Mesendoderm (in vitro differentiated cells): ENCODE data around the gene MSL2.
"Not testable (repeated sequence)": the region's sequence is repeated elsewhere in the genome, so short reads cannot be mapped to it uniquely, and the experiment has no call there.

Source experiments
- DNase-seq: peaks from one replicate; pipeline ENCODE4 v3.0.0; 2013
- H2AK5ac ChIP-seq: 2 replicates; pipeline ENCODE4 v1.6.1; 2013; ENCODE audit warnings: low read length, inconsistent platforms
- H2BK120ac ChIP-seq: 2 replicates; pipeline ENCODE4 v1.6.1; 2013; ENCODE audit warnings: low read depth, mild to moderate bottlenecking, low read length, moderate library complexity, mixed read lengths
- H2BK15ac ChIP-seq: replicated peaks from 2 replicates; pipeline ENCODE4 v1.6.1; 2013; ENCODE audit warnings: low read depth, mild to moderate bottlenecking, moderate library complexity
- H2BK5ac ChIP-seq: 2 replicates; pipeline ENCODE4 v1.6.1; 2013; ENCODE audit warnings: low read length, inconsistent platforms
- H3K18ac ChIP-seq: 2 replicates; pipeline ENCODE4 v1.6.1; 2013; ENCODE audit warnings: mild to moderate bottlenecking, low read length, mixed read lengths
- H3K23ac ChIP-seq: one replicate; pipeline ENCODE4 v1.6.1; 2013; ENCODE audit warnings: low read length
- H3K27ac ChIP-seq: 2 replicates; pipeline ENCODE4 v1.5.1; 2013; ENCODE audit warnings: low read depth, mild to moderate bottlenecking, inconsistent platforms, low read length, moderate library complexity
- H3K27me3 ChIP-seq: 2 replicates; pipeline ENCODE4 v1.6.1; 2013; ENCODE audit warnings: low read length, control low read depth, mild to moderate bottlenecking, inconsistent platforms; ENCODE audit not compliant: insufficient read depth, poor library complexity
- H3K36me3 ChIP-seq: 2 replicates; pipeline ENCODE4 v1.6.1; 2013; ENCODE audit warnings: low read length, inconsistent platforms; ENCODE audit not compliant: control insufficient read depth, insufficient read depth
- H3K4ac ChIP-seq: one replicate; pipeline ENCODE4 v1.6.1; 2013; ENCODE audit warnings: low read depth, mild to moderate bottlenecking, low read length, moderate library complexity
- H3K4me1 ChIP-seq: 2 replicates; pipeline ENCODE4 v1.6.1; 2013; ENCODE audit warnings: low read depth, low read length, inconsistent platforms; ENCODE audit not compliant: control insufficient read depth
- H3K4me2 ChIP-seq: 2 replicates; pipeline ENCODE4 v1.6.1; 2013; ENCODE audit warnings: low read length
- H3K4me3 ChIP-seq: 2 replicates; pipeline ENCODE4 v1.5.1; 2013; ENCODE audit warnings: mild to moderate bottlenecking, low read length
- H3K56ac ChIP-seq: one replicate; pipeline ENCODE4 v1.6.1; 2013; ENCODE audit warnings: low read length
- H3K79me1 ChIP-seq: 2 replicates; pipeline ENCODE4 v1.6.1; 2013; ENCODE audit warnings: low read length, inconsistent platforms
- H3K79me2 ChIP-seq: 2 replicates; pipeline ENCODE4 v1.6.1; 2013; ENCODE audit warnings: mild to moderate bottlenecking, low read length; ENCODE audit not compliant: control insufficient read depth, insufficient read depth
- H3K9ac ChIP-seq: 2 replicates; pipeline ENCODE4 v1.6.1; 2013; ENCODE audit warnings: low read length, inconsistent platforms
- H4K5ac ChIP-seq: one replicate; pipeline ENCODE4 v1.6.1; 2013; ENCODE audit warnings: low read length
- H4K8ac ChIP-seq: one replicate; pipeline ENCODE4 v1.6.1; 2013; ENCODE audit warnings: low read depth, mild to moderate bottlenecking, control low read depth, low read length, moderate library complexity
- WGBS: extraction: QIAGEN DNeasy Blood & Tissue Kit; methylation state at CpG from one replicate; pipeline ENCODE4 v1.1.7; 2013; ENCODE audit warnings: low lambda C conversion rate, missing lambda C conversion rate; ENCODE audit not compliant: insufficient coverage; ENCODE audit errors: extremely low coverage; 5-methylcytosine and 5-hydroxymethylcytosine counted together

The MSL2 gene

GRCh38 chr3:136136454-136136853 lies 59.7 kb downstream of the MSL2 start:
- WGBS: no CpG with 5 or more reads among the region's 2 CpGs
- Histone ChIP-seq H3K79me1 (no peaks in the 10 kb centered on the region), H2BK120ac (no peak overlapping the region), H3K56ac (no peak overlapping the region), H2BK5ac (no peak overlapping the region), H3K36me3 (no peaks in the 10 kb centered on the region), H4K5ac (no peak overlapping the region), H3K27ac (no peak overlapping the region), H2BK15ac (no peak overlapping the region), H3K4ac (no peak overlapping the region), H3K9ac (no peak overlapping the region), H3K79me2 (no peaks in the 10 kb centered on the region), H3K18ac (no peak overlapping the region), H2AK5ac (no peak overlapping the region), H3K23ac (no peak overlapping the region), H3K4me3 (no peak overlapping the region), H3K27me3 (peaks cover 3% of the 10 kb centered on the region), H4K8ac (no peak overlapping the region), H3K4me2 (no peak overlapping the region), H3K4me1 (no peaks in the 10 kb centered on the region)
- DNase-seq: no peak

- DNase-seq: peak; percentile 11
- H3K23ac ChIP-seq: no peak overlapping the region
- no peak overlapping the region for H2BK5ac ChIP-seq
- no peak overlapping the region for H3K27ac ChIP-seq
- H3K9ac ChIP-seq: no peak overlapping the region
- H3K36me3 ChIP-seq: no peaks in the 10 kb centered on the region
- no peak overlapping the region for H2BK120ac ChIP-seq
- H3K18ac ChIP-seq: no peak overlapping the region
- no peaks in the 10 kb centered on the region for H3K79me2 ChIP-seq
- WGBS: no CpG with 5 or more reads among the region's 7 CpGs
- no peak overlapping the region for H2AK5ac ChIP-seq
- H3K4me2 ChIP-seq: no peak overlapping the region
- no peaks in the 10 kb centered on the region for H3K79me1 ChIP-seq
- no peak overlapping the region for H2BK15ac ChIP-seq
- H4K8ac ChIP-seq: no peak overlapping the region
- H3K4me3 ChIP-seq: no peak overlapping the region
- H3K4me1 ChIP-seq: no peaks in the 10 kb centered on the region
- no peak overlapping the region for H4K5ac ChIP-seq
- no peaks in the 10 kb centered on the region for H3K27me3 ChIP-seq
- H3K4ac ChIP-seq: no peak overlapping the region
- no peak overlapping the region for H3K56ac ChIP-seq
Measured at GRCh38 chr3:136135039-136135802, 60.9 kb downstream of the MSL2 start.

- H4K5ac ChIP-seq: no peak overlapping the region
- H3K36me3 ChIP-seq: no peaks in the 10 kb centered on the region
- DNase-seq: no peak
- H3K79me1 ChIP-seq: no peaks in the 10 kb centered on the region
- no peak overlapping the region for H3K56ac ChIP-seq
- no CpG with 5 or more reads among the region's 1 CpG for WGBS
- H3K9ac ChIP-seq: no peak overlapping the region
- no peak overlapping the region for H2BK120ac ChIP-seq
- no peak overlapping the region for H2AK5ac ChIP-seq
- H3K27ac ChIP-seq: no peak overlapping the region
- H3K4me1 ChIP-seq: no peaks in the 10 kb centered on the region
- H3K18ac ChIP-seq: no peak overlapping the region
- no peak overlapping the region for H3K23ac ChIP-seq
- H3K79me2 ChIP-seq: no peaks in the 10 kb centered on the region
- no peak overlapping the region for H3K4me2 ChIP-seq
- H3K27me3 ChIP-seq: no peaks in the 10 kb centered on the region
- H2BK15ac ChIP-seq: no peak overlapping the region
- H4K8ac ChIP-seq: no peak overlapping the region
- no peak overlapping the region for H3K4me3 ChIP-seq
- H2BK5ac ChIP-seq: no peak overlapping the region
- no peak overlapping the region for H3K4ac ChIP-seq
Measured at GRCh38 chr3:136134091-136134490, 62.0 kb downstream of the MSL2 start.

- H3K27ac ChIP-seq: not testable (repeated sequence)
Measured at GRCh38 chr3:136131647-136132046, 64.5 kb downstream of the MSL2 start.

GRCh38 chr3:136122006-136122405 lies 74.1 kb downstream of the MSL2 start:
- Histone ChIP-seq H3K4me1 (no peaks in the 10 kb centered on the region), H3K18ac (no peak overlapping the region), H3K27ac (no peak overlapping the region), H3K9ac (no peak overlapping the region), H2BK120ac (no peak overlapping the region), H3K27me3 (no peaks in the 10 kb centered on the region), H3K4me2 (no peak overlapping the region), H2BK5ac (no peak overlapping the region), H2BK15ac (no peak overlapping the region), H4K8ac (no peak overlapping the region), H3K56ac (no peak overlapping the region), H2AK5ac (no peak overlapping the region), H3K4me3 (no peak overlapping the region), H3K36me3 (no peaks in the 10 kb centered on the region), H3K23ac (no peak overlapping the region), H3K79me2 (no peaks in the 10 kb centered on the region), H3K4ac (no peak overlapping the region), H3K79me1 (no peaks in the 10 kb centered on the region), H4K5ac (no peak overlapping the region)
- WGBS: no CpG with 5 or more reads among the region's 4 CpGs
- DNase-seq: no peak

More at GRCh38 chr3:136131647-136132046, 64.5 kb downstream of the MSL2 start:
- H4K8ac ChIP-seq, H3K9ac ChIP-seq, H3K79me1 ChIP-seq, H3K4me1 ChIP-seq, H3K56ac ChIP-seq, H4K5ac ChIP-seq, H3K4ac ChIP-seq, H2BK120ac ChIP-seq, H2BK15ac ChIP-seq, DNase-seq, H3K36me3 ChIP-seq, H3K4me3 ChIP-seq, H3K79me2 ChIP-seq, H2AK5ac ChIP-seq, H3K27me3 ChIP-seq, H3K4me2 ChIP-seq, H3K18ac ChIP-seq, H2BK5ac ChIP-seq, H3K23ac ChIP-seq: not testable (repeated sequence)
- WGBS: no CpG with 5 or more reads among the region's 3 CpGs
